M059J (cell line): ENCODE measurements around the gene TADA2B. TPM values are rescaled to one million over a fixed set of nuclear protein-coding genes. Genes with fewer than 3 reads are reported as not detected.
"Not testable (repeated sequence)": the region's sequence is repeated elsewhere in the genome, so short reads cannot be mapped to it uniquely, and the experiment has no call there.

Experiments
- DNase-seq: peaks from one replicate; pipeline ENCODE4 v3.0.0-alpha.2; 2012; ENCODE audit warnings: low read depth
- total RNA-seq: library from RNA; depleted of rRNA; stranded (reverse); fragments of >200 nt; shearing (Covaris generic); gene quantifications from 2 replicates; pipeline ENCODE4 v1.2.3, GENCODE V29; 2014

Gene TADA2B
- total RNA-seq, 1 experiment from 2014 or later = 11.0 TPM

- DNase-seq = no peak
Observed at GRCh38 chr4:7078025-7078424, 34.9 kb downstream of the TADA2B start.

GRCh38 chr4:7079483-7079882 is 36.3 kb downstream of the TADA2B start:
- not testable (repeated sequence) for DNase-seq

GRCh38 chr4:7079909-7080308 is 36.7 kb downstream of the TADA2B start:
- peak; percentile 23 for DNase-seq

- no peak for DNase-seq
Observed at GRCh38 chr4:7083597-7084563, 40.7 kb downstream of the TADA2B start.

- DNase-seq = not testable (repeated sequence)
Observed at GRCh38 chr4:7084564-7084961, 41.4 kb downstream of the TADA2B start.

- no peak for DNase-seq
Observed at GRCh38 chr4:7086384-7086783, 43.2 kb downstream of the TADA2B start.

GRCh38 chr4:7087036-7087435 is 43.9 kb downstream of the TADA2B start:
- DNase-seq = no peak

- no peak for DNase-seq
Observed at GRCh38 chr4:7089213-7089986, 46.2 kb downstream of the TADA2B start.

GRCh38 chr4:7092026-7092425 is 48.9 kb downstream of the TADA2B start:
- DNase-seq = no peak

- no peak for DNase-seq
Observed at GRCh38 chr4:7094916-7095315, 51.7 kb downstream of the TADA2B start.

- DNase-seq = no peak
Observed at GRCh38 chr4:7095611-7096155, 52.5 kb downstream of the TADA2B start.

GRCh38 chr4:7096236-7096635 is 53.1 kb downstream of the TADA2B start:
- no peak for DNase-seq

GRCh38 chr4:7101692-7102515 is 58.7 kb downstream of the TADA2B start:
- peak; percentile 63 for DNase-seq

- DNase-seq = not testable (repeated sequence)
Observed at GRCh38 chr4:7102516-7102909, 59.3 kb downstream of the TADA2B start.

- DNase-seq = peak; percentile 78
Observed at GRCh38 chr4:7103031-7103606, 59.9 kb downstream of the TADA2B start.

- DNase-seq = no peak
Observed at GRCh38 chr4:7103607-7104365, 60.6 kb downstream of the TADA2B start.

GRCh38 chr4:7104366-7105031 is 61.3 kb downstream of the TADA2B start:
- DNase-seq = no peak

- peak; percentile 13 for DNase-seq
Observed at GRCh38 chr4:7105276-7105675, 62.1 kb downstream of the TADA2B start.

GRCh38 chr4:7107166-7107905 is 64.2 kb downstream of the TADA2B start:
- no peak for DNase-seq
